H9 (cell line): ENCODE data around the gene ZNF747. TPM values are rescaled to one million over a fixed set of nuclear protein-coding genes. Genes with fewer than 3 reads are reported as not detected.

Experiments used
- DNase-seq: peaks from one replicate; pipeline ENCODE4 v3.0.0-alpha.2; 2017
- H2AFZ ChIP-seq: one replicate; pipeline ENCODE4 v1.6.1; 2013; ENCODE audit warnings: mild to moderate bottlenecking, low read length, control low read depth, moderate library complexity
- H2AK5ac ChIP-seq: 2 replicates; pipeline ENCODE4 v1.6.1; 2013; ENCODE audit warnings: low read length, control low read depth, mixed read lengths; ENCODE audit not compliant: insufficient read length
- H2BK120ac ChIP-seq: one replicate; pipeline ENCODE4 v1.6.1; 2013; ENCODE audit warnings: low read depth, mild to moderate bottlenecking, low read length, control low read depth, inconsistent platforms; ENCODE audit not compliant: poor library complexity, severe bottlenecking
- H2BK12ac ChIP-seq: 2 replicates; pipeline ENCODE4 v1.6.1; 2013; ENCODE audit warnings: low read length, control low read depth, mixed read lengths, low read depth; ENCODE audit not compliant: insufficient read length
- H2BK15ac ChIP-seq: 2 replicates; pipeline ENCODE4 v1.6.1; 2013; ENCODE audit warnings: low read depth, low read length, control low read depth
- H2BK20ac ChIP-seq: one replicate; pipeline ENCODE4 v1.6.1; 2013; ENCODE audit warnings: low read depth, mild to moderate bottlenecking, low read length, control low read depth, inconsistent platforms; ENCODE audit not compliant: poor library complexity, severe bottlenecking
- H2BK5ac ChIP-seq: 2 replicates; pipeline ENCODE4 v1.6.1; 2013; ENCODE audit warnings: low read length, control low read depth, mixed read lengths; ENCODE audit not compliant: insufficient read length
- H3K14ac ChIP-seq: 2 replicates; pipeline ENCODE4 v1.6.1; 2013; ENCODE audit warnings: low read length, control low read depth; ENCODE audit not compliant: insufficient read depth
- H3K18ac ChIP-seq: 2 replicates; pipeline ENCODE4 v1.6.1; 2013; ENCODE audit warnings: low read depth, mild to moderate bottlenecking, mixed read lengths, low read length, control low read depth; ENCODE audit not compliant: insufficient read length
- H3K23ac ChIP-seq: 2 replicates; pipeline ENCODE4 v1.6.1; 2013; ENCODE audit warnings: low read length, control low read depth, mixed read lengths, low read depth; ENCODE audit not compliant: insufficient read length
- H3K23me2 ChIP-seq: 2 replicates; pipeline ENCODE4 v1.6.1; 2013; ENCODE audit warnings: low read depth, mild to moderate bottlenecking, mixed read lengths, low read length, control low read depth; ENCODE audit not compliant: insufficient read length, poor library complexity, severe bottlenecking
- H3K27ac ChIP-seq: 2 replicates; pipeline ENCODE4 v1.5.1; 2013; ENCODE audit warnings: low read length, control low read depth, mixed read lengths, low read depth; ENCODE audit not compliant: insufficient read length
- H3K27me3 ChIP-seq: 2 replicates; pipeline ENCODE4 v1.6.1; 2013; ENCODE audit warnings: low read length, control low read depth, inconsistent platforms; ENCODE audit not compliant: insufficient read depth
- H3K4ac ChIP-seq: 2 replicates; pipeline ENCODE4 v1.6.1; 2013; ENCODE audit warnings: low read depth, mild to moderate bottlenecking, control low read depth, inconsistent platforms, low read length, moderate library complexity
- H3K4me1 ChIP-seq: 2 replicates; pipeline ENCODE4 v1.6.1; 2013; ENCODE audit warnings: low read length, control low read depth, inconsistent platforms; ENCODE audit not compliant: insufficient read depth
- H3K4me2 ChIP-seq: 2 replicates; pipeline ENCODE4 v1.6.1; 2013; ENCODE audit warnings: low read length, control low read depth, mixed read lengths; ENCODE audit not compliant: insufficient read length, insufficient read depth
- H3K56ac ChIP-seq: 2 replicates; pipeline ENCODE4 v1.6.1; 2013; ENCODE audit warnings: low read depth, mild to moderate bottlenecking, mixed read lengths, low read length, control low read depth; ENCODE audit not compliant: insufficient read length
- H3K79me1 ChIP-seq: 2 replicates; pipeline ENCODE4 v1.6.1; 2013; ENCODE audit warnings: low read depth, mild to moderate bottlenecking, moderate library complexity, low read length, control low read depth, inconsistent platforms; ENCODE audit not compliant: insufficient read depth, poor library complexity, severe bottlenecking
- H3K79me2 ChIP-seq: 2 replicates; pipeline ENCODE4 v1.6.1; 2013; ENCODE audit warnings: low read length, control low read depth, inconsistent platforms; ENCODE audit not compliant: insufficient read depth
- H3K9ac ChIP-seq: 2 replicates; pipeline ENCODE4 v1.6.1; 2013; ENCODE audit warnings: low read length, control low read depth, mixed read lengths; ENCODE audit not compliant: insufficient read length; ENCODE audit errors: extremely low read depth
- H3K9me3 ChIP-seq: one replicate; pipeline ENCODE4 v1.6.1; 2013; ENCODE audit warnings: low read depth, low read length, inconsistent platforms; ENCODE audit not compliant: control insufficient read depth
- H3T11ph ChIP-seq: one replicate; pipeline ENCODE4 v1.6.1; 2013; ENCODE audit warnings: mild to moderate bottlenecking, low read length, control low read depth, inconsistent platforms
- H4K20me1 ChIP-seq: one replicate; pipeline ENCODE4 v1.6.1; 2013; ENCODE audit not compliant: control insufficient read depth, insufficient read length, insufficient read depth
- H4K5ac ChIP-seq: 2 replicates; pipeline ENCODE4 v1.6.1; 2013; ENCODE audit warnings: low read depth, mild to moderate bottlenecking, mixed read lengths, low read length, control low read depth; ENCODE audit not compliant: insufficient read length
- H4K8ac ChIP-seq: replicated peaks from 2 replicates; pipeline ENCODE4 v1.6.1; 2013; ENCODE audit warnings: low read length, control low read depth, mixed read lengths, low read depth; ENCODE audit not compliant: insufficient read length
- H4K91ac ChIP-seq: 2 replicates; pipeline ENCODE4 v1.6.1; 2013; ENCODE audit warnings: low read depth, mild to moderate bottlenecking, moderate library complexity, mixed read lengths, low read length, control low read depth; ENCODE audit not compliant: insufficient read length
- H3K27ac Mint-ChIP-seq, 3 experiments: 2 replicates in 2 of 3; 3 replicates in 1 of 3; pipeline ENCODE4 v1.8.0; 2020 to 2021; ENCODE audit warnings: mixed read lengths in 3 of 3, mild to moderate bottlenecking in 1 of 3, moderate library complexity in 1 of 3
- H3K27me3 Mint-ChIP-seq: 2 replicates; pipeline ENCODE4 v1.8.0; 2021; ENCODE audit warnings: low read depth, mild to moderate bottlenecking, moderate library complexity, mixed read lengths
- H3K36me3 Mint-ChIP-seq, 3 experiments: 2 replicates in 2 of 3; 3 replicates in 1 of 3; pipeline ENCODE4 v1.8.0; 2020 to 2021; ENCODE audit warnings: low read depth in 3 of 3, mixed read lengths in 3 of 3; ENCODE audit not compliant: insufficient read depth in 1 of 3
- H3K4me1 Mint-ChIP-seq, 2 experiments: 2 replicates each; pipeline ENCODE4 v1.8.0; 2020; ENCODE audit warnings: mixed read lengths in 2 of 2
- H3K4me3 Mint-ChIP-seq, 2 experiments: 2 replicates in 1 of 2; 3 replicates in 1 of 2; pipeline ENCODE4 v1.8.0; 2020 to 2021; ENCODE audit warnings: mild to moderate bottlenecking in 2 of 2, mixed read lengths in 2 of 2, moderate library complexity in 1 of 2
- H3K9me3 Mint-ChIP-seq, 2 experiments: 2 replicates in 1 of 2; 3 replicates in 1 of 2; pipeline ENCODE4 v1.8.0; 2020; ENCODE audit warnings: mild to moderate bottlenecking in 2 of 2, mixed read lengths in 2 of 2, moderate library complexity in 1 of 2
- WGBS: extraction: QIAGEN DNeasy Blood & Tissue Kit; methylation state at CpG from one replicate; pipeline ENCODE4 v1.1.7; 2013; ENCODE audit warnings: missing lambda C conversion rate, low lambda C conversion rate, mixed read lengths; ENCODE audit not compliant: insufficient read length; ENCODE audit errors: extremely low coverage; 5-methylcytosine and 5-hydroxymethylcytosine counted together
- total RNA-seq: library from RNA; stranded (reverse); gene quantifications from 2 replicates; pipeline ENCODE4 v1.2.1, GENCODE V29; 2021
- TF ChIP-seq, protein P1 (sequence below): fragments of 200-600 bp; sonication (generic); conservative IDR thresholded peaks from 3 replicates; pipeline ENCODE4 v1.8.0; 2021; ENCODE audit warnings: antibody characterized with exemption, mild to moderate bottlenecking

ZNF747 gene
- total RNA-seq, 1 experiment from 2014 or later: 18.4 TPM

DNA sequence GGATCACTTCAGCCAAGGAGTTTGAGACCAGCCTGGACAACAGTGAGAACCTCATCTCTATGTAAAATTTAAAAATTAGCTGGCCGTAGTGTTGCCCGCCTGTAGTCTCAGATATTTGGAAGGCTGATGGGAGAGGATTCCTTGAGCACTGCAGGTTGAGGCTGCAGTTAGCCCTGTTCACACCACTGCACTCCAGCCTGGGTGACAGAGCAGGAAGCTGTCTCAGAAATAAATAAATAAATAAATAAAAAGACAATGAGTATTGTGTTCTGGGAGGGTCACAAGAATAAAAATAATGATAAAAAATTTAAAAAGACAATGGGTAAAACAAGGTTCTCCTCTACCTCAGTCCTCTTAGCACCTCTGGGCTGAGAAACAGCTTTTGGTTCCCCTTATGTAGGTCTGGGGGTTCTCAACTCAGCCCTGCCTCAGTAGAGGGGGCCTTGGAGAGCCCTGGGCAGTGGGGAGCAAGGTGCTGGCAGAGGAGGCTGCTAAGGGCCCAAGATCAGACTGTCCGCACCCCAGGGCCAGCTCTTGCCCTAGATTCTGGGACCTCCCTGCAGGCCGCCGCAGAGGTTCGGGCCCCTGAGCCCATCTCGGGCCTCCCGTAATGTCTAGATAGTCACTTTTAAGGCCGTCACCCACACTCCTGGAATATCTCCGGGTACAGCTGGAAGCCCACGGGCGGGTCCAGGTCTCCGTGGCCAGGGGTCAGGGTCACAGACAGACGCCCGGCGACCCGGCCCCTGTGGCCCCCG is 20.1 kb upstream of the ZNF747 start:
- Mint-ChIP-seq H3K27ac (0 out of 7 replicates have a peak overlapping the region, but pooled peaks of 1 of the 3 experiments have one; percentile 38), H3K9me3 (no peaks in the 10 kb centered on the region)
- H3K23me2 ChIP-seq: peaks cover 4% of the 10 kb centered on the region

More for the DNA sequence above, 20.1 kb upstream of the ZNF747 start:
- no peaks in the 10 kb centered on the region for H3K9me3 ChIP-seq
- no peak overlapping the region for H3T11ph ChIP-seq
- no peak overlapping the region for H2BK20ac ChIP-seq
- H3K79me2 ChIP-seq: no peaks in the 10 kb centered on the region
- H3K4me3 Mint-ChIP-seq: no peak overlapping the region
- TF ChIP-seq, protein P1, sequence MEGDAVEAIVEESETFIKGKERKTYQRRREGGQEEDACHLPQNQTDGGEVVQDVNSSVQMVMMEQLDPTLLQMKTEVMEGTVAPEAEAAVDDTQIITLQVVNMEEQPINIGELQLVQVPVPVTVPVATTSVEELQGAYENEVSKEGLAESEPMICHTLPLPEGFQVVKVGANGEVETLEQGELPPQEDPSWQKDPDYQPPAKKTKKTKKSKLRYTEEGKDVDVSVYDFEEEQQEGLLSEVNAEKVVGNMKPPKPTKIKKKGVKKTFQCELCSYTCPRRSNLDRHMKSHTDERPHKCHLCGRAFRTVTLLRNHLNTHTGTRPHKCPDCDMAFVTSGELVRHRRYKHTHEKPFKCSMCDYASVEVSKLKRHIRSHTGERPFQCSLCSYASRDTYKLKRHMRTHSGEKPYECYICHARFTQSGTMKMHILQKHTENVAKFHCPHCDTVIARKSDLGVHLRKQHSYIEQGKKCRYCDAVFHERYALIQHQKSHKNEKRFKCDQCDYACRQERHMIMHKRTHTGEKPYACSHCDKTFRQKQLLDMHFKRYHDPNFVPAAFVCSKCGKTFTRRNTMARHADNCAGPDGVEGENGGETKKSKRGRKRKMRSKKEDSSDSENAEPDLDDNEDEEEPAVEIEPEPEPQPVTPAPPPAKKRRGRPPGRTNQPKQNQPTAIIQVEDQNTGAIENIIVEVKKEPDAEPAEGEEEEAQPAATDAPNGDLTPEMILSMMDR: no peak
- H2BK5ac ChIP-seq: no peak overlapping the region
- WGBS: no CpG with 5 or more reads among the region's 18 CpGs
- H3K4me2 ChIP-seq: no peak overlapping the region
- H3K56ac ChIP-seq: no peak overlapping the region
- H2BK12ac ChIP-seq: no peak overlapping the region
- no peaks in the 10 kb centered on the region for H3K27me3 Mint-ChIP-seq
- H3K4me1 Mint-ChIP-seq: peaks cover 14 to 26% of the 10 kb centered on the region in 2 experiments
- no peak overlapping the region for H3K4ac ChIP-seq
- no peak overlapping the region for H3K23ac ChIP-seq
- H3K9ac ChIP-seq: no peak overlapping the region
- no peak overlapping the region for H2AK5ac ChIP-seq
- H3K79me1 ChIP-seq: no peaks in the 10 kb centered on the region
- no peak for DNase-seq
- H3K18ac ChIP-seq: no peak overlapping the region
- no peaks in the 10 kb centered on the region for H3K27me3 ChIP-seq
- H4K5ac ChIP-seq: no peak overlapping the region
- no peak overlapping the region for H4K91ac ChIP-seq
- H2BK15ac ChIP-seq: no peak overlapping the region
- H3K14ac ChIP-seq: no peak overlapping the region
- no peaks in the 10 kb centered on the region; the same call in 1 of the 2 replicates for H3K4me1 ChIP-seq
- no peak overlapping the region for H2AFZ ChIP-seq
- no peaks in the 10 kb centered on the region for H4K20me1 ChIP-seq
- no peak overlapping the region for H4K8ac ChIP-seq
- no peak overlapping the region for H3K27ac ChIP-seq
- H2BK120ac ChIP-seq: no peak overlapping the region
- peaks cover 5 to 32% (median 28%) of the 10 kb centered on the region in 3 experiments for H3K36me3 Mint-ChIP-seq
